NK-92 treated with Interleukin-12 subunit alpha and Interleukin-12 subunit beta, amount 100 ng/mL, for 24 hours (cell line): ENCODE data around the gene PPP1R13B.

Experiments used
- DNase-seq: peaks from one replicate; lab custom pipeline; 2025; lab: John Stamatoyannopoulos, UW

PPP1R13B gene

DNA sequence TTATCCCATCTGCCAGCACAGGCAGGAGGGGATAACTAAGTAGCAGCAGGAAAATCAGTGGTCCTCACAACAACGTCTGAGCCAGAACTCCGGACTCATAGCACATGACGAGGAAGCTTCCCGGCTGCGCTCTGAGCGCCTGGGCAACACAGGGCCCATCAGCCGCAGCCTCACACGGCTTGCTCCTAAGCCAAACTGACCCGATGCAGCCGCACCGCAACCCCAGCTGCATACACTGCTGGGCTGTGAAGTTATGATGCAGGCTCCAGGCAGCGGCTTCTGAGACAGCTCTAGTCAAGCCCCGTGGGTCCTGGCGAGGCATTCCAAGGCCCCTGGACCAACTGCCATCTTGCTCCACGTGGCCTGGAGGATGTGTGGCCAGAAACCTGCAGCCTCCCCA is 103.7 kb downstream of the PPP1R13B start:
- no peak for DNase-seq

- no peak for DNase-seq
These were observed 104.7 kb downstream of the PPP1R13B start for GRCh38 chr14:103742499-103743255.

GRCh38 chr14:103741876-103742275 is 105.5 kb downstream of the PPP1R13B start:
- no peak for DNase-seq

DNA sequence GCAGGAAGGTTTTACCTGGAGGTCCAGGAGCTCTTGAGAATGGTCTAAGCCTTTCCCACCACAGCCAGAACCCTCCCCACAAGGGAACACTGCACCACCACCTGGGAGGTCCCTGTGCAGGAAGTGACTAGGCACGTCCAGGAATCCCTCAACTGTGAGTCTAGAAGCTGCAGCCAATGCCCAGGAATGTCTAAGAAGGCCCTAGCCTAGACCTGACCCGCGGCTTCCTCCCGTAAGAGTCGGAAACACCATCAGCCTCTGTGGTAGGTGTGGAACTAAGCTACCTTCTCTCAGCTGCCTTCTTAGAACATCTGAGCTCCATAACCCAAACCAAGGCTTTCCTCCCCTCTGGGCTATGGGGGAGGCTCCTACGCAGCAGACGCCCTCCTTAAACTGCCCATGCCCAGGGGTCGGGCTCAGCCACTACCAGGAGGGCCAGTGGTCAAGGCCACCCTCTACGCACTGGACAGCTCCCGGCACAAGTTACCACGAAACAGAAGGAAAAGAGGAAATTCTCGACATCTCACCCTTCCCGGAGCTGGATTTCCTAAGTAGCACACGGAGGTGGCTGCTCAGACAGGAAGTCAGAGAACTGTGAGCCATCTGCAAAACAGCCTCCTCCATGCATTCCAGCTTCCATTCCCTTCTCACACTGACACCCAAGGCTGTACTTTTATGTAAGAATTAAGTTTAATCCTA is 106.2 kb downstream of the PPP1R13B start:
- DNase-seq: no peak

DNA sequence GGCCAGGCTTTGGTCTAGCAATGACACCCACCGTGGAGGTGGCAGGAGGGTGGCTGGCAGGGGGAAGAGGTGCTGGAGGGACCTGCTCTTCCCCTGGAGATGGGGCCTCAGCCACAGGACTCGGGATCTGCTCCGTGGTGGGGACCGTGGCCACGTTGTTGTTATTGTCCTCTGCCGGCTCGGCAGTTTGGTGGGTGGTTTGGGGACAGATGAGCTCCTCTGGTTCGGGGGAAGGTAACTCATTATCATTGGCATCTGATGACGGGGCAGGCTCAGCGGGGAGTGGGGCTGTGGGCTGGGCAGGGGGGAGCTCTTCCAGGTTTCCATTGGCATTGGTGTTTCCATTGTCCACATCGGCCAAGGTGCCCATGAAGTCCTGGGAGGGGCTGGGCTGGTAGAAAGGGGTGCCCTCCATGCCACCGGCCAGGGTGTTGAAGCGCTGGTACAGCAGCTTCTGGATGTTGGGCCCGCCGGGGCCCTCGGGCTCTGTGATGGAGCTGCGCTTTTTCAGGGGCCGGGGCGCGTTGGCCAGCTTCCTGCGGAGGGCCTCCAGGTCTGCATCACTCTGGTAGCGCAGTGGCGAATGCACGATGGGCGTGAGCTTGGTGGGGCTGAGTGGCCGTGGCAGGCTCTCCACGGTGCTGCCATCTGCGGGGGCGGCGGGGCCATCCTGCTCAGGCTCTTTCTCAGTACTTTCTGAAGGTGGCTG is 107.4 kb downstream of the PPP1R13B start:
- DNase-seq: no peak

DNA sequence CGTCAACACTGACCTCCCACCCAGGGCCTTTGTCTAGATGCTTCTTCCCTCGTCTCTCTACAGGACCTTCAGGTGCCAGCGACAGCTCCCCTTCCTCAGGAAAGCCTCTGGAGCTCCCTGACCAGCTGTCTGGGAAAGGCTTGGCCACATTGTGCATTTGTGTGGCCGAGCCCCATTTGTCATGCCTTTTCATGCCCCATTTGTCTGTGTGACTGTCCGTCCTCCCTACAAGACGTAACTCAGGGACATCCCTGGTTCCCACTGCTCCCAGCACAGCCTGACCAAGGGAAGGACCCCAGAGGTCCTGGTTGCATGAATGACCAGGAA is 107.9 kb downstream of the PPP1R13B start:
- no peak for DNase-seq

DNA sequence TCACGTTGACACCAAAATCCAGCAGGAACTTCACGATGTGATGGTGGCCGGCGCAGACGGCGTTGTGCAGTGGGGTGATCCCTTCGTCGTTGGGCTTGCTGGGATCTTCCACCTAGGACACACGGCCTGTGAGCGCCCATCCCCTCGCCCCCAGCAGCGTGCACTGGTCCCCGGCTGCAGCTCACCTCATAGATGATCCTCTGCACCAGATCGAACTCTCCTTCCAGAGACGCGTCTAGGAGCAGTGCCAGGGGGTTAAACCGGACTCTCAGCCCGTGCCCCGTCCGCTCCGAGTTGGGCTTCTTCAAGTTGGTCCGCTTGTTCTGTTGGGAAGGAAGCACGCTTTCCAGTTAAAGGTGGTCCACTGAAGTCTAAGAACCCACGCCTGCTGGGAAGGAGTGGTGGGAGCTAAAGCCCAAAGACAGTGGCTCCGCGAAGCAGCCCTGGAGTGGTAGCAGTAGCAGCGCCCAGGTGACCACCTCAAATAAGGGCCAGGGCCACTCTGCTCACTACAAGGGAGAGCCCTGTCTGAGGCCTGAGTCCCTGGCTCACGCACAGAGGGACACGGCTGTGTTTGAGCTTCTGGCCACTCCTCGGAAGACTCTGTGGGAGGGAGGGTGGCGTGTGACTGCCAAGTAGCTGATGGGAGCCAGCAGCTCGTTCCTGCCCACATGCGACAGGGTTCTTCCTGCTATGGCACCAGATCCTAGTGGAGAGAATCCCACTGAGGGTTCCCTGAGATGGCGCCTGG is 108.5 kb downstream of the PPP1R13B start:
- no peak for DNase-seq

GRCh38 chr14:103738166-103738565 is 109.2 kb downstream of the PPP1R13B start:
- no peak for DNase-seq

DNA sequence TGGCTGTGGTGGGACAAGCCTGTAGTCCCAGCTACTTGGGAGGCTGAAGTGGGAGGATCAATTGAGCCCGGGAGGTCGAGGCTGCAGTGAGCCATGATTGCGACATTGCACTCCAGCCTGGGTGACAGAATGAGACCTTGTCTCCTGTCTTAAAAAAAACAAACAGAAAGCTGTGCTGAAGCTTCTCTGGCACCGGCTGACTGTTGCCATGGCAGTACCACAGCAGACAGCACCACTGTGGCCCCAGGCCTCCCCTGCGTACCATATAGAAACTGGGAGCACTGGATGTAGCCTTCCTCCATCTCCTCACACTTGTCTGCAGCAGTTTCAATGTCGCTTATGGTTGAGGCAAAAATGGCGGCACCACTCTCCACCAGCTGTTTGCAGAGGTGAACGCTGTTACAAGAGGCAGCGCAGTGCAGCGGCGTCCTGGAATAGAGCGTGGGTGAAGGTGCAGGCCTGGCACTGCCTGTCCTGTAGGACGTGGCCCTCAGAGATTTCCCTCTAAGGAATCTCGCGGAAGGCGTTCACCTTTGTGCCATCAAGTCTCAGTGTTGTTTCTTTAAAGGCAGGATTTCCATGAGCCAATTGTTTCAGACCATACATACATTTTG is 109.8 kb downstream of the PPP1R13B start:
- no peak for DNase-seq

GRCh38 chr14:103736546-103737431 is 110.6 kb downstream of the PPP1R13B start:
- DNase-seq: no peak

DNA sequence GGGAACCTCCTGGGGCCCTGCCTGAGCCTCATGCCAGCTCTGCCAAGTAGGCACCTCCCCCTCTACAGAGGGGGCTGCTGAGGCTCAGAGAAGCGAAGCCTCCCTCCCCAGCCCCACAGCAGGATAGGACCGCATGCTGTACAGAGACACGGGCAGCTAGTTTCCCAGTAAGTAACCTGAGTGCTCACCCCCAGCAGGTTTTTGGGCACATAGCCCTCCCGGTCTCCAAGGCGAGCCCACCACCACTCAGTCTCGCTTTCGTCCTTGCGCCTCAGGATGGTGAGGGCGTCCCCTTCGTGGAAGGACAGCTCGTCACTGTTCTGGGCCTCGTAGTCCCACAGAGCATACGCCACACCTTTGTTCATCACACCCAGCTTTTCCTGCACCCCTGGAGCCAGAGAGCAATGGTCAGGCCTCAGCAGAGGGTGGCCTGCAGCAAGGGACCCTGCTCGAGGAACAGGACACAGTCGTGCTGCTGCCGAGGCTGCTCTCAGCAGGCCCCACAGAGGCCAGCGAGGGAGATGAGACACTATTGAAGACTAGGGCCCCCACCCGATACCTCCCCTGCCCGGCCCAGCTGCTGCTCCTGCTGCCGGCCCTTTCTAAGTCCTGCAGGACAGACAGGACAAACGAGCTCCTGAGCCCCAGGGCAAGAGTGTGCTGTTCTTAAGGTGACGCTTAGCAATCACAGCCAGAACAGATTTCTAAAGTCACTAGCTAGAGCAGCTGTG is 111.4 kb downstream of the PPP1R13B start:
- no peak for DNase-seq

GRCh38 chr14:103735439-103735814 is 111.9 kb downstream of the PPP1R13B start:
- no peak for DNase-seq

- no peak for DNase-seq
These were observed 112.4 kb downstream of the PPP1R13B start for GRCh38 chr14:103735022-103735421.

GRCh38 chr14:103734081-103734888 is 113.1 kb downstream of the PPP1R13B start:
- DNase-seq: no peak

- DNase-seq: no peak
These were observed 113.7 kb downstream of the PPP1R13B start for GRCh38 chr14:103733651-103734050.

GRCh38 chr14:103732868-103733620 is 114.3 kb downstream of the PPP1R13B start:
- no peak for DNase-seq

- no peak for DNase-seq
These were observed 115.2 kb downstream of the PPP1R13B start for GRCh38 chr14:103731916-103732867.
